Lung (tissue), 12 donors: ENCODE data around the gene PPA2. TPM values are rescaled to one million over a fixed set of nuclear protein-coding genes. Genes with fewer than 3 reads are reported as not detected.
A peak's percentile ranks its signal among the peaks of the same experiment; 100 is the strongest.

ENCODE experiments used
- ATAC-seq: fragments of 200-7000 bp; cut with Tn5 transposase; one replicate; pipeline ENCODE4 v1.9.1; 2020; ENCODE audit warnings: moderate number of reproducible peaks; ENCODE audit not compliant: insufficient read depth, low FRiP score
- DNase-seq, 3 donors: peaks; one replicate each; pipeline ENCODE4 v3.0.0-alpha.2; 2013 to 2017
- H3K27ac ChIP-seq, 2 donors: one replicate each; pipeline ENCODE4 v1.5.1; 2013; ENCODE audit warnings: mild to moderate bottlenecking in 2 of 2, moderate library complexity in 2 of 2, control low read depth in 1 of 2, inconsistent platforms in 1 of 2, low read depth in 1 of 2, low read length in 1 of 2
- H3K27me3 ChIP-seq, 3 donors: one replicate each; pipeline ENCODE4 v1.5.1; 2013; ENCODE audit warnings: low read length in 2 of 3; ENCODE audit not compliant: control insufficient read depth in 3 of 3, insufficient read depth in 3 of 3
- H3K36me3 ChIP-seq, 4 donors: one replicate each; pipeline ENCODE4 v1.5.1; 2013; ENCODE audit warnings: low read length in 4 of 4, mild to moderate bottlenecking in 1 of 4, moderate library complexity in 1 of 4; ENCODE audit not compliant: control insufficient read depth in 4 of 4, insufficient read depth in 4 of 4
- H3K4me1 ChIP-seq, 5 donors: one replicate each; pipeline ENCODE4 v1.5.1; 2013; ENCODE audit warnings: low read length in 5 of 5, mild to moderate bottlenecking in 2 of 5, moderate library complexity in 1 of 5; ENCODE audit not compliant: control insufficient read depth in 5 of 5, insufficient read depth in 5 of 5
- H3K4me3 ChIP-seq: one replicate; pipeline ENCODE4 v1.5.1; 2013; ENCODE audit warnings: mild to moderate bottlenecking, control low read depth, moderate library complexity
- H3K9ac ChIP-seq, 2 donors: one replicate each; pipeline ENCODE4 v1.5.1; 2013; ENCODE audit warnings: low read length in 2 of 2, control low read depth in 1 of 2; ENCODE audit not compliant: insufficient read depth in 1 of 2
- H3K9me3 ChIP-seq, 4 donors: one replicate each; pipeline ENCODE4 v1.5.1; 2013; ENCODE audit warnings: low read length in 3 of 4, mild to moderate bottlenecking in 1 of 4, moderate library complexity in 1 of 4; ENCODE audit not compliant: control insufficient read depth in 4 of 4, insufficient read depth in 3 of 4
- WGBS, 2 donors: extraction: QIAGEN DNeasy Blood & Tissue Kit; methylation state at CpG; one replicate each; pipeline ENCODE4 v1.1.7; 2013; 5-methylcytosine and 5-hydroxymethylcytosine counted together
- polyA plus RNA-seq, 2 donors: library from polyadenylated mRNA; stranded (reverse); fragments of 200-250 nt; gene quantifications; one replicate each; pipeline ENCODE4 v1.2.1, GENCODE V29; 2013
- total RNA-seq, 2 donors: library from RNA; depleted of rRNA in 1 of 2; stranded (reverse); fragments of >200 nt in 1 of 2; gene quantifications; one replicate each; pipeline ENCODE4 v1.2.1, GENCODE V29; 2014 to 2021
- TF ChIP-seq, protein P1 (sequence below): IDR thresholded peaks from 2 replicates; pipeline ENCODE4 v1.5.1; 2012; ENCODE audit warnings: mild to moderate bottlenecking; ENCODE audit errors: control extremely low read depth, extremely low read depth
- donor health status: control.
- donor health status: control.
- donor health status: Bipolar disorder and iron deficiency.
- donor health status: healthy.
- donor health status: DM: yes; HTN: yes; CAD: no.

Gene PPA2
- total and polyA plus RNA-seq, 4 donors: 70.0 to 114 (median 77.1) TPM

GRCh38 chr4:105462576-105462975 is 11.3 kb downstream of the PPA2 start:
- H3K27me3 ChIP-seq: no peaks in the 10 kb centered on the region
- peaks cover 0 to 10% (median 0%) of the 10 kb centered on the region in 5 donors for H3K4me1 ChIP-seq
- H3K36me3 ChIP-seq: peaks cover 2 to 7% (median 5%) of the 10 kb centered on the region in 4 donors
- DNase-seq: no peak
- TF ChIP-seq, protein P1, sequence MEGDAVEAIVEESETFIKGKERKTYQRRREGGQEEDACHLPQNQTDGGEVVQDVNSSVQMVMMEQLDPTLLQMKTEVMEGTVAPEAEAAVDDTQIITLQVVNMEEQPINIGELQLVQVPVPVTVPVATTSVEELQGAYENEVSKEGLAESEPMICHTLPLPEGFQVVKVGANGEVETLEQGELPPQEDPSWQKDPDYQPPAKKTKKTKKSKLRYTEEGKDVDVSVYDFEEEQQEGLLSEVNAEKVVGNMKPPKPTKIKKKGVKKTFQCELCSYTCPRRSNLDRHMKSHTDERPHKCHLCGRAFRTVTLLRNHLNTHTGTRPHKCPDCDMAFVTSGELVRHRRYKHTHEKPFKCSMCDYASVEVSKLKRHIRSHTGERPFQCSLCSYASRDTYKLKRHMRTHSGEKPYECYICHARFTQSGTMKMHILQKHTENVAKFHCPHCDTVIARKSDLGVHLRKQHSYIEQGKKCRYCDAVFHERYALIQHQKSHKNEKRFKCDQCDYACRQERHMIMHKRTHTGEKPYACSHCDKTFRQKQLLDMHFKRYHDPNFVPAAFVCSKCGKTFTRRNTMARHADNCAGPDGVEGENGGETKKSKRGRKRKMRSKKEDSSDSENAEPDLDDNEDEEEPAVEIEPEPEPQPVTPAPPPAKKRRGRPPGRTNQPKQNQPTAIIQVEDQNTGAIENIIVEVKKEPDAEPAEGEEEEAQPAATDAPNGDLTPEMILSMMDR: no peak
- 90 to 99% methylated on average over 3 of the region's 3 CpGs for whole genome bisulfite sequencing, 2 donors
- H3K9me3 ChIP-seq: peaks cover 0 to 2% (median 0%) of the 10 kb centered on the region in 4 donors
- ATAC-seq: no peak
- H3K9ac ChIP-seq: no peak overlapping the region
- H3K4me3 ChIP-seq: no peak overlapping the region
- H3K27ac ChIP-seq: no peak overlapping the region

- TF ChIP-seq, protein P1: no peak
- Histone ChIP-seq H3K36me3 (peaks cover 2 to 5% (median 3%) of the 10 kb centered on the region in 4 donors), H3K4me3 (no peak overlapping the region), H3K27me3 (no peaks in the 10 kb centered on the region), H3K9ac (no peak overlapping the region), H3K27ac (no peak overlapping the region), H3K4me1 (peaks cover 0 to 10% (median 0%) of the 10 kb centered on the region in 5 donors), H3K9me3 (peaks cover 0 to 2% (median 0%) of the 10 kb centered on the region in 4 donors)
- ATAC-seq: no peak
- DNase-seq: no peak
- WGBS, 2 donors: 83 to 89% methylated on average over 6 of the region's 6 CpGs
Observed at GRCh38 chr4:105461621-105462382, 12.1 kb downstream of the PPA2 start.

GRCh38 chr4:105461221-105461620 is 12.6 kb downstream of the PPA2 start:
- no peak for DNase-seq
- Histone ChIP-seq H3K27me3 (no peaks in the 10 kb centered on the region), H3K4me1 (peaks cover 0 to 10% (median 0%) of the 10 kb centered on the region in 5 donors), H3K4me3 (no peak overlapping the region), H3K36me3 (peaks cover 0 to 3% (median 1%) of the 10 kb centered on the region in 4 donors), H3K27ac (no peak overlapping the region), H3K9ac (no peak overlapping the region), H3K9me3 (no peaks in the 10 kb centered on the region)
- TF ChIP-seq, protein P1: no peak
- 43 to 59% methylated on average over 8 of the region's 8 CpGs for WGBS, 2 donors
- ATAC-seq: peak; percentile 34
